Rectal smooth muscle tissue (tissue), 1 donor: ENCODE measurements around the gene NFE2L2.
"Not testable (repeated sequence)": the region's sequence is repeated elsewhere in the genome, so short reads cannot be mapped to it uniquely, and the experiment has no call there.

Experiments
- H3K27ac ChIP-seq: one replicate; pipeline ENCODE4 v1.7.0; 2013; ENCODE audit warnings: low read depth, low read length, inconsistent platforms
- H3K27me3 ChIP-seq: one replicate; pipeline ENCODE4 v1.7.0; 2013; ENCODE audit warnings: low read length; ENCODE audit not compliant: control insufficient read depth, insufficient read depth
- H3K36me3 ChIP-seq: one replicate; pipeline ENCODE4 v1.7.0; 2013; ENCODE audit warnings: low read length; ENCODE audit not compliant: control insufficient read depth, insufficient read depth
- H3K4me1 ChIP-seq: one replicate; pipeline ENCODE4 v1.7.0; 2013; ENCODE audit warnings: low read length; ENCODE audit not compliant: control insufficient read depth, insufficient read depth
- H3K4me3 ChIP-seq: one replicate; pipeline ENCODE4 v1.7.0; 2013; ENCODE audit warnings: low read length
- H3K9ac ChIP-seq: one replicate; pipeline ENCODE4 v1.7.0; 2013; ENCODE audit warnings: low read length

Gene NFE2L2

GRCh38 chr2:177273408-177273807 is 8.9 kb upstream of the NFE2L2 start:
- no peak overlapping the region for H3K9ac ChIP-seq
- no peak overlapping the region for H3K4me3 ChIP-seq
- no peak overlapping the region for H3K27ac ChIP-seq
- no peaks in the 10 kb centered on the region for H3K27me3 ChIP-seq
- no peaks in the 10 kb centered on the region for H3K4me1 ChIP-seq
- no peaks in the 10 kb centered on the region for H3K36me3 ChIP-seq

GRCh38 chr2:177272765-177273164 is 8.2 kb upstream of the NFE2L2 start:
- Histone ChIP-seq H3K27ac (no peak overlapping the region), H3K4me1 (no peaks in the 10 kb centered on the region), H3K27me3 (no peaks in the 10 kb centered on the region), H3K36me3 (no peaks in the 10 kb centered on the region), H3K9ac (no peak overlapping the region), H3K4me3 (no peak overlapping the region)

GRCh38 chr2:177271981-177272666 is 7.6 kb upstream of the NFE2L2 start:
- H3K27ac ChIP-seq: no peak overlapping the region

GRCh38 chr2:177270531-177270930 is 6.0 kb upstream of the NFE2L2 start:
- Histone ChIP-seq H3K4me1 (peaks cover 5% of the 10 kb centered on the region), H3K9ac (no peak overlapping the region), H3K27me3 (no peaks in the 10 kb centered on the region), H3K4me3 (no peak overlapping the region), H3K36me3 (no peaks in the 10 kb centered on the region), H3K27ac (no peak overlapping the region)

More at GRCh38 chr2:177271981-177272666, 7.6 kb upstream of the NFE2L2 start:
- Histone ChIP-seq H3K27me3 (no peaks in the 10 kb centered on the region), H3K4me3 (no peak overlapping the region), H3K9ac (no peak overlapping the region), H3K36me3 (no peaks in the 10 kb centered on the region), H3K4me1 (no peaks in the 10 kb centered on the region)

GRCh38 chr2:177268901-177269300 is 4.4 kb upstream of the NFE2L2 start:
- H3K27me3 ChIP-seq: no peaks in the 10 kb centered on the region
- peaks cover 6% of the 10 kb centered on the region for H3K4me1 ChIP-seq
- H3K27ac ChIP-seq: no peak overlapping the region
- no peaks in the 10 kb centered on the region for H3K36me3 ChIP-seq
- H3K9ac ChIP-seq: no peak overlapping the region
- no peak overlapping the region for H3K4me3 ChIP-seq

GRCh38 chr2:177268187-177268871 is 3.8 kb upstream of the NFE2L2 start:
- Histone ChIP-seq H3K4me3 (no peak overlapping the region), H3K36me3 (no peaks in the 10 kb centered on the region), H3K9ac (no peak overlapping the region), H3K4me1 (peaks cover 6% of the 10 kb centered on the region), H3K27me3 (no peaks in the 10 kb centered on the region), H3K27ac (no peak overlapping the region)

- not testable (repeated sequence) for H3K36me3 ChIP-seq, H3K4me3 ChIP-seq, H3K27me3 ChIP-seq, H3K4me1 ChIP-seq, H3K9ac ChIP-seq, H3K27ac ChIP-seq
Observed at GRCh38 chr2:177266955-177267354, 2.4 kb upstream of the NFE2L2 start.

DNA sequence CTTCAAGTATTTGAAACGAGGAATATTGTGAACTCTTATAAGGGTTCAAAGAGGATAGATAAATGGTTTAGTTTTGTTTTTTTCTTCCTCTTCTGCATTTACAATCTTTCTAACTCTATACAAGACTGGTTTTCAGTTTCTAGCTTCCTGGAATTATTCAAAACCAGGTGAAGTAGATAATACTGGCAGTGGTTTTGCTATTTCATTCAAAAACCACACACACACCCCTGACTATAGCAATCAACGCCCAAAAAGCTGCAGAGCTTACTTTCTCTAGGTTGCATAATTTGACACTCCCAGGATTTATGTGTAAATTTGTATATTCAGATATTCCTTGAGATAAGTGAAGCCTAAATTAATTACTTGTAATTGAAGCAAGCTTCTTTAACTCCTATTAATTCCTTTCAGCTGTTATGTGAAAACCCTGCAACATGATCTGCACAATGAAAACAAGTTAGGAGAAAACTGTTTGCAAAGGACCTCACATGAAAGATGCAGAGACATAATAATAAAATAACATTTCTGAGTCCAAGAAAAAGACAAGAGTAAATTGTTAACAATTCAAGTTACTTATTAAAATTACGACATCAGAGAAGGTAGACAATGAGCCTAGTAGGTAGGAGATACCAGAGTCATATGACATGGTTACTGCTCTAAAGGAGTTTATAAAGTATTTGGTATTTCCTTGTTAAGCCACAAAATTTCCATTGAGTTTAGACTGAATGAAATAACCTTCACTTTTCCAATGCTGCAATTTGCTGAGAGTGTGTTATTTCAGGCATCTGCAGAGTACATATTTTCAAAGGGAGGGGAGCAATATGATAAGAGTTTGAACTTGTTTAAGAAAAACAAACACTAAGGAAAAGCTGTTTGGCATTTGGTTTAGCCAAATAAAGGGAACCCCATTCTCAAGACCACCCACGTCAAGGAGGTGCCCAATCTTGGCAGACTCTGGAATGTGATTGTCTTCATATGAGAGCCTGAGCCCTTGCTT is 1.6 kb upstream of the NFE2L2 start:
- Histone ChIP-seq H3K4me3 (peak overlapping the region; percentile 86), H3K27ac (peak overlapping the region; percentile 100), H3K36me3 (no peaks in the 10 kb centered on the region), H3K9ac (no peak overlapping the region), H3K4me1 (peaks cover 7% of the 10 kb centered on the region), H3K27me3 (no peaks in the 10 kb centered on the region)

GRCh38 chr2:177264209-177264692 is 276 bp downstream of the NFE2L2 start:
- Histone ChIP-seq H3K36me3 (no peaks in the 10 kb centered on the region), H3K27ac (peak overlapping the region; percentile 100), H3K9ac (peak overlapping the region; percentile 88), H3K27me3 (no peaks in the 10 kb centered on the region), H3K4me1 (peaks cover 13% of the 10 kb centered on the region), H3K4me3 (peak overlapping the region; percentile 91)

- no peaks in the 10 kb centered on the region for H3K36me3 ChIP-seq
- no peaks in the 10 kb centered on the region for H3K27me3 ChIP-seq
- H3K9ac ChIP-seq: peak overlapping the region; percentile 88
- H3K4me1 ChIP-seq: peaks cover 13% of the 10 kb centered on the region
- H3K4me3 ChIP-seq: peak overlapping the region; percentile 91
- H3K27ac ChIP-seq: peak overlapping the region; percentile 100
Observed at GRCh38 chr2:177263451-177264208, 897 bp downstream of the NFE2L2 start.

- Histone ChIP-seq H3K27me3 (no peaks in the 10 kb centered on the region), H3K4me3 (peak overlapping the region; percentile 91), H3K9ac (no peak overlapping the region), H3K36me3 (no peaks in the 10 kb centered on the region), H3K4me1 (peaks cover 13% of the 10 kb centered on the region), H3K27ac (peak overlapping the region; percentile 100)
Observed at GRCh38 chr2:177262958-177263450, 1.5 kb downstream of the NFE2L2 start.
